Activated gamma-delta T cell treated with Interleukin-2 at 50 U/mL for 16 hours (primary cell): ENCODE measurements around the gene FBXO38.
"Not testable (repeated sequence)": the region's sequence is repeated elsewhere in the genome, so short reads cannot be mapped to it uniquely, and the experiment has no call there.

ENCODE experiments used
- DNase-seq: peaks from one replicate; pipeline ENCODE4 v3.0.0-alpha.2; 2020

Gene FBXO38

DNA sequence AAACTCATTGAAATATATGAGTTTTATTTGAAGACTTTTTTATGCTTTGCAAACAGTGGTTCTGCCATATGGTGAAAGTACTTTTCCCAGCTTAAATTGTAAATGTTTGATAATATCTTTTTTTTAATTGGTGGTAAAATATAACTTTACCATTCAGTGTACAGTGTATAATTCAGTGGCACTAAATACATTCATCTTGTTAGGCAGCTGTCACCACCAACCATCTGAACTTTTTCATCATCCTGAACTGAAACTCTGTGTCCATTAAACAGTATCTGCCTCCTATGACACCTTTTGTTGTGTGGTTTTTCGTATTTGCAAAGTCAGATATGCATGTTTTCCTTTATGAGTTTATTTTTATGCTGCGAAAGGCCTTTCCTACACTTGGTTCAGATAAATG is 45.1 kb downstream of the FBXO38 start:
- no peak for DNase-seq

DNA sequence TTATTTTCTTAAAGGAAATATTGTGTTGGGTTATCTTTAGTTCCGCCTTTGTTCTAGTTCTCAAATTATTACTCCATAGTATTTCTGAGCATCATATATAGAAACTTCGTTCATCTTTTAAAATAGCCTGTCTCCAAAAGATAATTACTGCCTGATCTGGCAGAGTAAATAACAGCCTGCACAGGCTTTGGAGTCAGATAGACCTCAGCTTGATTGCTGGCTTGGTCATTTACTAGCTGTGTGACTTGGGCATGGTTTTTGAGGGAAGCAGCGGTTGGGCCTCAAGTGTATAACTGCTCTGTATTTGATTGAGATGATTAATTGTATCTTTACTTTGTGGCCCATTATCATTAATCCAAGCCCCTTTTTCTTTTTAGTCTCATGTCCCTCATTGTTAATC is 50.1 kb downstream of the FBXO38 start:
- DNase-seq, result no peak

DNA sequence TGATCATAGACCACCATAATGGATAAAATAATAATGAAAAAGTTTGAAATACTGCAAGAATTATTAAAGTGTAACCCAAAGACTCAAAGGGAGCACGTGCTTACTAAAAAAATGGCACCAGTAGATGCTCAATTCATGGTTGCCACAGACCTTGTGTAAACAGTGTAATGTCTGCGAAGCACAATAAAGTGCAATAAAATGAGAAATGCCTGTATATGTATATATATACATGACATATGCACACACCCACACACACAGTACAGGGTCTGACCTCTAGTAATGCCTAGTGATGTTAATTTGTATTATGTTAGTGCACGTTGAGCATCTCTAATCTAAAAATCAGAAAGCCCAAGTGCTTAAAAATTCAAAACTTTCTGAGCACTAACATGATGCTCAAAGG is 52.3 kb downstream of the FBXO38 start:
- no peak for DNase-seq

DNA sequence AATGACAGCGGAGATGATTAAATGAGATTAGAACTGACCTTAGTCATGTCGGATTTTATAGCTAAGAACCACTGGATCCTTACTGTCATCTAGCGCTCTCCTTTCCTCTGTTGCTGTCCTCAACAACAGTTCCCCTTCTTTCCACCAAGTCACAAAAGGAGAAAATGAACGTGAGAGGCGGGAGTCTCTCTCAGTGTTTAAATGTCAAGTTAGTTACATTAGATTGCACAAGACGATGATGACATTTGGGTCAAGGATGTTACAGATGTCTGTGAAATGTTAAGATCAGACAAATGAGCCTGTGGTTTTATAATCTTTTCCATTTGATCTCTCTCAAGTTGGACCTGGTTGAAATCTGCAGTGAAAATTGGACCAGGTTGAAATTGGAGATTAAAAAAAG is 53.5 kb downstream of the FBXO38 start:
- no peak for DNase-seq

DNA sequence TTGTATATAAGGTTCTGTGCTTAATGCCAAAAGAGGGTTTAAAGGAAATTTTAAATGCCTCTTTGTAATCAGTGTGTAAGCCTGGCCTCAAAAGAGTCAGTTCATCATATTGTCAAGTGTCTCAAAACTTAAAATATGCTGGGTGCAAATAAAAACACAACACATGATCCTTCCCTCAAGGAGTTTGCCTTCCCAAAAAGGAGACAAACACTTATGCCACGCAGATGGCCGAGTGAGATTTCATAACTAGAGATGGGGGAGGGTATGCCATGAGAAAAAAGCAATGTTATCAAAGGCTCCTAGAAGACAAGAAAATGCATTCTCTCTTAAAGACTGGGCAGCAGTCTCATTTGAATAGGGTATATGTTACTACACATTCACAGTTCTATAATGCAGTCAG is 55.2 kb downstream of the FBXO38 start:
- DNase-seq, result no peak

DNA sequence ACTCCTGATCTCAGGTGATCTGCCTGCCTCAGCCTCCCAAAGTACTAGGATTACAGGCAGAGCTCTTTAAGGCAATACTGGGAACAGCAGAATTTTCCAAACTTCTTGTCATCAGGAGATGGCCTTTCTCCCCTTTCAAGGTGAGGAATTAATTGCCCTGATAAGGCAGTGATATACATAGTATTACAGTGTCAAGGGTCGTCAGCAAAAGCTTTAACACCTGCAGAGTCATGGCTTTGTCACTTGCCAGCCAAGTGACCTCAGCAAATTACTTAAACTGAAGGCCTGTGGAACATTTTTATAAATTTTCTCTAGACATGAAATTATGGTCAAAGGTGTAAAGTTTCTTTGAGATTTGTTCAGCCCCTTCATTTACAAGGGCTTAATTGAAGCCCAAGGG is 59.5 kb downstream of the FBXO38 start:
- no peak for DNase-seq

DNA sequence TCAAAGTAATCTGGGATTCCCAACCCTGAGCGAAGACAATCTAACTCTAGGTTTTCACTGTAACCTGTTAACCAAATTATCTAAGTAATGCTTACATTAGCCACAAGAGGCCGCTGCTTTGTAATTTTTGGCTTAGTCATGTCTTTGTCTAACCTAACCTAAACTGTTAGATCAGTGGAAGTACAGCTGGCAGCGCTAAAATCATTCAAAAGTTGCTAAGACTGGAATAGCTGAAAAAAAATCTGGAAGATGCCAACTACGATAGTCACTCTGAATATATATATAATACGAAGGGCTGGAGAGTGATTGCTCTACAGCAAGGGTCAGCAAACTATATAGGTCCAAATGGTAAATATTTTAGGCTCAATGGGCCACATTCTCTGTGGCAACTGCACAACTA is 60.2 kb downstream of the FBXO38 start:
- DNase-seq, result peak; percentile 40

DNA sequence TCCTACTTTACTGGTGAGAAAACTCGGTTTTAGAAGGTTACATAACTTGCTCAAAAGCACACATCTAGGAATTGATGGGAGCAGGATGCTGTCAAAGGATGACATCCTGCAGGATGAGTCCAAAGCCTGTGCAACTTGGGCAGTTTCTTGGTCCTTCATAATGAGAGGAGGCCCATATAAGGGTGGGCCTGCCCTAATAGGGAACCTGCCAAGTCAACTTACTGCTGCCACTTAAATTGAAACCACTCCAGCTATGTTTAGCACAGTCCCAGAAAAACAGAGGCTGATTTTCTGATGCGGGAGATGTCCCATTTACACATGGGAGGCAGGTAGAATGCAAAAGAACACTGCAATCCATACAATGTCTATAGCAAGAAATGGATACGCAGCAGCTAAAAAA is 61.8 kb downstream of the FBXO38 start:
- DNase-seq, result no peak

DNA sequence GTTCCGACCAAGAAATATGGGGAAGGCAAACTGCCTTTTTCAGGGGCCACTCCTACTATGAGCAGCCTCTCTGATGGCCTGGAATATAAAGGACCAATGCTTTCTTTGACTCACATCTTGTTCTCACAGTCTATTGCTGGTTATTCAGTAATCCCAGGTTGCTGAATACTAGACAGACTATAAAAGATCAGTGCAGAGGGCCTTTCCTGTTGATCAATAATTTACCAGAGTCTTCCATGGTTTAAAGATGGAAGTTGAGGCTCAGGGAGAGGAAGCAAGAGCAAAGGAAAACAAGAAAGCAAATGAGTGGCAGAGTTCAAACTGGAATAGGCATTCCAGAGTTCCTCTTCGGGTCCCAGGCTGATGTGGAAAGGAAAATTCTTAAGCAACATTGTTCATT is 62.9 kb downstream of the FBXO38 start:
- DNase-seq, result no peak

DNA sequence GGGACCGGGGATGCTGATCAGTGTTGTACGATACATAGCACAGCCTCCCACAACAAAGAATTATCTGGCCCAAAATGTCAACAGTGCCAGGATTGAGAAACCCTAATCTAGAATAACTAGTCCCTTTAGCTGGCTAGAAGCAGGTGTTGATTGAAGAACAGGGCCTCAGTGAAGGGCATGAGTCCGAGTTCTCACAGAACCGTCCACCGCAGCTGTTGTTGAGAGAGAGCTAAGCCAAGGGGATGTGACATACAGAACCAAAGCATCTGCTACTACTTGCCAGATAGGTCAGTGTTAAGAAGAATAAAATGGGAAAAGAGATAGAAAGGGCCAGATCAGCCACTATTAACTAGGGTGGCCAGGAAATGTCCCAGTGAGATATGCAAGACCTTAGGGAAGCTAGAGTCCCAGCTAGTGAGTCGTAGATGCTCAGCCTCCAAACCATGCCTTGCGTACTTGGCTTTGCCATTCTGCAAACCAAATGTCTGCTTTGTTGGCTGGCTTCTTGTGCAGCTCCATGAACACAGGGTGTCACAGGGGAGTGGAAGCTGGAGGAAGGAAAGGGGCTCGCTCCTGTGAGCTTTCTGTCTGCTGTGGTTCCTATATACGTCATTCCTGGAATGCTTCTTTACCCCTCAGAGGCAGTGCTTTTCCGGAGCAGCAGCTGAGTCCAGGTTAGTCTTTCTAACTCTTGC is 68.9 kb downstream of the FBXO38 start:
- DNase-seq, result no peak

DNA sequence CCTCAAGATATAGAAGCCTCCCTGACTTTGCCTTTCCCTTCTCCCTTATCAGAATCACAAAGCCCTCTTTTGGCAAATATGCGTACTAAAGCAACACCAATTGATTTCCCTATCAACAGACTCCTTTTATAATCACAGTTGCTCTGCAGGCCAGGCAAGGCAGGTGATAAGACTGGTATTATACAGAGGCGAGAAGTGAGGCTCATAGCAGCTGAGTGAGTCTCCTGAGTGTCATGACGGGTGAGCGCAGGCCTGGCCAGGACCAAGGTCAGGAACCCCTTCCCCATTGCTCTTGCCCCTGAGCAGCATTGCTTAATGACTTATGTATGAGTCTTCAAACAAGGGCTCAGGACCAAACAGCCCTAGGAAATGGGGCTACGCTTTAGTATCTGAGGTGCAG is 70.8 kb downstream of the FBXO38 start:
- DNase-seq, result no peak

DNA sequence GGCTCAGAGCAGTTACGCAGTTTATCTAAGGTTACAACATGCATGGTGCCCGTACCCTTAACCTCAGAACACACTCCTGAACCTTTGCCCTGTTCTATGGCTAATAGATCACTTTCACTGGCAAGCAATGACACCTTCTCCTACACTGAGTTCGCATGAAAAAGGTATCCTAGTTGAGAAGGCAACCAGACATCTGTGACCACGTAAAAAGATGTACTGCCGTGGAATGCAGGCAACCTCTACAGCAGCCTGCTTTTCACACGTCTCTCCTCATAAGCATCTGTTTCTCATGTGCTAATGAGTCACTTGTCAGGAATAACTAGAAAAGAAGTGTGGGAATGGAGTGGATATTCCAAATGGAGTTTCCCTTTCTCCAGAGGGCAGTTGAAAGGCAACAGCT is 71.4 kb downstream of the FBXO38 start:
- no peak for DNase-seq

DNA sequence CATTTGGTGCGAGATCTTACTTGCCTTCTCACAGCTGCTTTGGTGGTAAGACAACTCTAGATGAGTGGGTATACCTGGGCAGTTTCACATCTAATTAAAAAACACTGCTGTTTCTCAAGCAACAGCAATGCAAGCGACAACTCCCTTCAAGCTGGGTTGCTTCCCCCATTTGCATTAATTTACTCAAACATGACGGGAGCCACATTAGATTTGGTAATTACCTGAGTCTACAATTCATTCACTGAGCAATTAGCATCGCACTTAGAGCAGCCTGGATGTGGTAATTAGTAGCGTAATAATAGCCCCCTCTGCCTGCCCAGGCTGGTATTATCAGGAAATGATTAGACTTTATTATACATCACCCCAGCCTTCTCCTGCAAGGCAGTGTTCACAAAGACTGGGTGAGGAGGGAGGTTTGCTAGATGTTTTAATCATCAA is 73.4 kb downstream of the FBXO38 start:
- DNase-seq, result peak; percentile 8

DNA sequence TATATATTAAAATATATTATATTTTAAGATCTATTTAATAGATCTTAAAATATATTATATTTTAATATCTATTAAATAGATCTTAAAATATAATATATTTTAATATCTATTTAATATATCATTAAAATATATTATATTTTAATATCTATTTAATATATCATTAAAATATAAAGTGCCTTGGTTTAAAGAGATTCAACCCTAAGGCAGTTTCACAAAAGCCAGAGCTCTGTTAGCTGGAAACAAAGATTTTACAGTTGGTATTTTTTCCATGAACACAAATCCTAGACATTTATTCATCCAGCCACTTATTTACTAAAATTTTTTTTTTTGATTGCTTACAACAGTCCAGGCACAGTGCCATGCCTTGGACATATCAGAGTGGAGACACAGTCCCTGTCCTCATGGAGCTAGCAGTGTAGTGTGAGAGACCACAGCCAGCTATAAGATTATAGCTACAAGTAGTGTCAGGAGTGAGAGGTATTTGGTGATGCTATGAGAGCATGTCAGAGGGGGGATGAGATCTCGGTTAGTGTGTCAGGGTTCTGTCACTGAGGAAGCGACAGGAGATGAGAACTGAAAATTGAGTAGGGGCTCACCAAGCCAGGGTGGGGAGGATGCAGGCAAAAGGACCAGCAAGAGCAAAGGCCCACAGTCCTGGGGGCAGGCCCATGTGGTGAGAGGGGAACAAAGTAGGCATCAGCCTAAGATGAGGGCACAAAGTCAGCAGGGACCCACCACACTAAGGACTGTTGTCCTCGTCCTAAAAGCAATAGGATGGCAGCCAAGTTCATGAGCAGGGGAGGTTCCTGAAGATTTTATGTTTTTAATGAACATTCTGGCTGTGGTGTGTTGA is 74.5 kb downstream of the FBXO38 start:
- DNase-seq, result no peak

DNA sequence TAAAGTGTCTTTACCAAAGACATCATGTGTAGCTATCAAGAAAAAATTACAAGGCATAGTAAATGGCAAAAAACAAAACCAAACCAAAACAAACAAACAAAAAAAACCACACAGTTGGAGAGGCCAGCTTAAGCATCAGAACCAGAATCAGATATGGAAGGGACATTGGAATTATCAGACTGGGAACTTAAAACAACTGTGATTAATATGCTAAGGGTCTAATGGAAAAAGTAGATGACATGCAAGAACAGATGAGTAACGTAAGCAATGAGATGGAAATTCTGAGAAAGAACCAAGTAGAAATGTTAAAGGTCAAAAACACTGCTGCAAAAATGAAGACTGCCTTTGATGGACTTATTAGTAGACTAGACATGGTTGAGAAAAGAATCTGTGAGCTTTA is 75.9 kb downstream of the FBXO38 start:
- no peak for DNase-seq

DNA sequence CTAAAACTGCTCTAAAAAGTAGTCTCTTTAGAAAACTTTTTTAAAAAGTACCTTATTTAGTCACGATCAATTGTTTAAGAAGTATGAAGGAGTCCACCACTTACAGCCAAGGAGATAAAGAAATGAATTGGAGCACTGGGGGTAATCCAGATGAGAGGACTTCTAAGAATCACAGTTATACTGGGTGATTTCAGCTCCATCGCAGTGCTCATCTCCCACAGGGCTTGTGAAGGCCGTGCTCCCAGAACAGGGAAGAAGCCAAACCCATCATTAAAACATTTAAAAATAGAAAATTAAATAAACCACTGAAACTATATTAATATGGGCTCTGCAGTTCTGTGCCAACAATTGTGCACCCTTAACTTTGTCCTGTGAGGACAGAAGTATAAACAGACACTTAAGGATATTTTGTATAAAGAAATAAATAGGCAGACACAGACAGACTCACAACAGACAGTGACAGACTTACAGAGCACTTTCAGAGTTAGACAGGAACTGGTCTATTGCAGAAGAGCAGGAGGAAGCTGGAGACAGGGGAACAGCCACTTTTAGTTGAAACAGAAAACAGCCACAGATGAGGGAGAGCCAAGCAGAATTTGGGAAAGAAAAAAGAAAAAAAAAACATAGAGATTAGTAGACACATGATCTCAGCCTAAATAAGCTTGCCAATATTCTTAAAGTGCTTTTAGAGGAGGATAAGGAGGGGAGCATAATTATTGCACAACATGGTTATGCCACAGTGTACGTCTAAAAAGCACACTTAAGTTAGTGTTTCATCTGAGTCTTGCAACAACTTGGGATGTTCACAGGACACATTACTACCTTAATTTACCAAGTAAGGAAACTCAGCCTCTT is 81.8 kb downstream of the FBXO38 start:
- no peak for DNase-seq

DNA sequence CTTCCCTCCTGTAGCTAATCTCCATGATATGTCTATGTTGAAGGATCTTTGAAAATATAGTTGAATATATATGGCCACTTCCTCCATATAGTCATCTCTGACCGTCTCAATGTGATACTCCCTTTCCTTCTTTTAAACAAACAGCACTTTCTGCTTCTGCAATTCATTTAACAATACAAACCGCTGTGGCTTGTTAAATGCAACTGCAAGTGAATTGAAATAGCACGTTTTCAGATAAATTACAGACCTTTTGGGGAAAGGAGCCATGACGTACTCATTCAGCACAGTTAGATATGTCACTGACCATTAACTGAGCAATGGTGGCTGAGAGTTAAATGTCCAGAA is 82.5 kb downstream of the FBXO38 start:
- no peak for DNase-seq

DNA sequence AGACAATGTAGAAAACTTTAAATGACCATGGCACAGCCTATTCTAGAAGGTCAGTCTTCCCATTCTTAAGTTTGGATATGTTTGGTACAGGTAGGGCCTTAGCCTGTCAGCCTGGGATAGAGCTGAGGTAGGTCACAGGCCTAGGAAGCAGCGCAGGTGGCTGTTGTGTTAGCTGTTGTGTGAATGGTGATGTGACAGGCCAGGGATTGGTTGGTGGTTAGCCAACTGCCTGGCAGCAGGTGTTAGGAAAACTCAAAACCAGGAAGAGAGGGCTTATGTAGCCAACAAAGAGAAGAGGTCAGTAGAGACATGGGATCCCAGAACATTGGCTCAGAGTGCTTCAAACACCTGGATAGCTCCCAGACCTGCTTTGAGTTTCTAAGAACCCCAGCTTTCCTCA is 84.2 kb downstream of the FBXO38 start:
- no peak for DNase-seq

DNA sequence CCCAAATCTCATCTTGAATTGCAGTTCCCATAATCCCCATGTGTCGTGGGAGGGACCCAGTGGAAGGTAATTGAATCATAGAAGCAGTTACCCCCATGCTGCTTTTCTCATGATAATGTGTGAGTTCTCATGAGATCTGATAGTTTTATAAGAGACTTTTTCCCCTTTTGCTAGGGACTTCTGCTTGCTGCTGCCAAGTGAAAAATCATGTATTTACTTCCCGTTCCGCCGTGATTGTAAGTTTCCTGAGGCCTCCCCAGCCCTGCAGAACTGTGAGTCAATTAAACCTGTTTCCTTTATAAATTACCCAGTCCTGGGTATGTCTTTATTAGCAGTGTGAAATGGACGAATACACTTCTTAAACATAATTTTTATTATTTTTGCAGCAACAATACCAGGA is 85.0 kb downstream of the FBXO38 start:
- not testable (repeated sequence) for DNase-seq

DNA sequence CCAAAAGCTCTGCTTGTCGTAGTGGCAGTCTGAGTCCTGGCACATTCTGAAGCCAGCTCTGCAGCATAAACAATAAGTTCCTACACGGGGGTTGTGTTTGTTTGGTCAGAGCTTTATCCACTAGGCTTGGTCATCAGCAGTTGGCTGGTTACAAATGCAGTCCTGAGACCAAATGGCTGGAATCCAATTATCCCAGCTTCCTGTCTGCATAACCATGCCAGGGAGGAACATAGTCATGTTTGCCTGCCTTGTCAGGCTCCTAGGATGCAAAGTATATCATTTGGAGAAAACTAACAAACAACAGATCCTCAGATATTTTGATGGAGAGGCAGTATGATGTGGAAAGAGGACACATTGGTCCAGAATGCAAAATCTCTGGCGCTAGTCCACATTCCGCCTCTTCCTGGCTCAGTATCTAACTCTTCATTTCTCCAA is 85.8 kb downstream of the FBXO38 start:
- DNase-seq, result no peak

DNA sequence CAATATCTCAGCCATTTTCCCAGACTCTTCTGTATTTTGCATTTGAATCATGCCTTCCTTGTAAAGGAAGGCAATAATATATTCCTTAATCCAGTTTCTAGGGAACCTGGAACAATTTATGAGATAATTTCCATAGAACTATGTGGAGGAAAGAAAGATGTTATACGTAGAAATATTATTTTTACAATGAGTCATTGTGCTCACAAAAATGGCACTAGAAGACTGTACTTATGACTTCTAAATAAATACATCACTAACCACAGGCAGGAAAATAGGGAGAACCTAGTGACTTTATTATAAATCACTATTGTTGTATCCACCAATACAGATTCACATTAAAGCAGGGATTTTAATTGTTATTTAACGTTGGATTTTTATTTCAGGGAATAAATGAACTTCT is 87.6 kb downstream of the FBXO38 start:
- DNase-seq, result no peak

DNA sequence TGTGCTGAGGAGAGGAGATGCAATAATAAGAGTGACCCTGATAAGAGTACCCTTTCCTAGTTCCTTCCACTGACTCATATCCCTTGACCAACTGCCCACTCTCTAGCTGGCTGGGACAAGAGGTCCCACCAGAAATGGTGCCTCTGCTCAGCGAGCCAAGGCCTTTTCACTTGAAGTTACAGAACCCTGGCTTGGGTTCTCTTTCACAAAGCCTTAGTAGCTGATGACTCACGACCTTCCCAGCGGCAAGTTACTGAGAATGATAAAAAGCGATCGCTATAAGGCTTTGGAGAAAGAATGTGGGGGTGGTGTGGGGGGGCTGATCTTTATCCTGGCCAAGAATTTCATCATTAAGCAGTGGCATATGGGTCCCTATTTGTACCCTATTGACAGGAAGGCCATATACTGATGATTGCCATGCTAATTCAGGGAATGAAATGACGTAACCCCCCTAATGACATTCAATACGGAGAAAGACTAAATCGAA is 90.3 kb downstream of the FBXO38 start:
- no peak for DNase-seq

DNA sequence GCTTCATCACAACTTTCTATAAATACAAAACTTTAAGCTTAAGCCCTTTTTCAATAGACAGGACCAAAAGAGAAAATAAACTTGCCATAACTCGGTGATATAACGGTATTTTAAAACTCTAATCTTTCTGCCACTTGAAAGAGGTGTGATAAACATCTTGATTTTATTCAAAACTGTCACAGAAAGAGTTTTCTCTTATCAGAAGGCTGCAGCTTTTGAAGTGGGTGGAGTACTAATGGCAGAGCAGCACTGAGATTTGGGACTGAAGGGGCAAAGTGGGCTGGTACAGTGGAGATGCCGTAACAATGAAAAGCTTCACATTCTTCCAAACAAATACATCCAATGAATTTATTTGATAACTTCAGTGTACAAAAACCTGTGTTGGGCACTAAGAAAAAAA is 92.5 kb downstream of the FBXO38 start:
- no peak for DNase-seq

DNA sequence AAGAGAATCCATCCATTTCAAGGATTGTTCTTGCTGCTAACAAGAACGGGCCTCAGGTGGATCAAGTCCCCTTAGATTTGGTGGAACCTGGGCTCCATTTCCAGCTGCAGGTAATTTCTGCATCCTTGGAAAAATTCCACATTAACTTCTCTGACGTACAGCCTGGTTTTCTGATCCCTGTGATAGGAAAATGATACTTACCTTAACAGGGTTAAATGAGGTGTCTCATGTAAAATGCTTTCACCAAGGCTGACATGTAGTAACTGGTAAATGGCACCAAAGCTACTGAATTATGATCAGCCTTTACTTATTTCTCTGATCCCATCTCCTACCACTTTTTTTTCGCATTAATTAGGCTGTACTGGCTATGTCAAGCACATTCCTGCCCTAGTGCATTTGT is 93.7 kb downstream of the FBXO38 start:
- no peak for DNase-seq
